HEK293T (cell line): ENCODE data around the gene SCAMP1.

Experiments
- CTBP1 ChIP-seq: fragments of 450-650 bp; IDR thresholded peaks from 2 replicates; pipeline ENCODE4 v1.6.1; 2016; ENCODE audit warnings: borderline replicate concordance
- FOXA1 ChIP-seq: fragments of 450-650 bp; IDR thresholded peaks from 2 replicates; pipeline ENCODE4 v1.6.1; 2016; ENCODE audit warnings: mild to moderate bottlenecking
- SUZ12 ChIP-seq: fragments of 450-650 bp; IDR thresholded peaks from 2 replicates; pipeline ENCODE4 v1.6.1; 2016; ENCODE audit warnings: mild to moderate bottlenecking
- TARDBP ChIP-seq: fragments of 450-650 bp; IDR thresholded peaks from 2 replicates; pipeline ENCODE4 v1.6.1; 2016

- TF ChIP-seq TARDBP, result no peak
- TF ChIP-seq SUZ12, result no peak
- TF ChIP-seq CTBP1, result no peak
- no peak for TF ChIP-seq FOXA1
Observed at GRCh38 chr5:78526049-78526525, 165.7 kb downstream of the SCAMP1 start.
